ENCODE results near the gene MRPL27.
"Not testable (repeated sequence)": the region's sequence is repeated elsewhere in the genome, so short reads cannot be mapped to it uniquely, and the experiment has no call there.

Gene MRPL27

DNA sequence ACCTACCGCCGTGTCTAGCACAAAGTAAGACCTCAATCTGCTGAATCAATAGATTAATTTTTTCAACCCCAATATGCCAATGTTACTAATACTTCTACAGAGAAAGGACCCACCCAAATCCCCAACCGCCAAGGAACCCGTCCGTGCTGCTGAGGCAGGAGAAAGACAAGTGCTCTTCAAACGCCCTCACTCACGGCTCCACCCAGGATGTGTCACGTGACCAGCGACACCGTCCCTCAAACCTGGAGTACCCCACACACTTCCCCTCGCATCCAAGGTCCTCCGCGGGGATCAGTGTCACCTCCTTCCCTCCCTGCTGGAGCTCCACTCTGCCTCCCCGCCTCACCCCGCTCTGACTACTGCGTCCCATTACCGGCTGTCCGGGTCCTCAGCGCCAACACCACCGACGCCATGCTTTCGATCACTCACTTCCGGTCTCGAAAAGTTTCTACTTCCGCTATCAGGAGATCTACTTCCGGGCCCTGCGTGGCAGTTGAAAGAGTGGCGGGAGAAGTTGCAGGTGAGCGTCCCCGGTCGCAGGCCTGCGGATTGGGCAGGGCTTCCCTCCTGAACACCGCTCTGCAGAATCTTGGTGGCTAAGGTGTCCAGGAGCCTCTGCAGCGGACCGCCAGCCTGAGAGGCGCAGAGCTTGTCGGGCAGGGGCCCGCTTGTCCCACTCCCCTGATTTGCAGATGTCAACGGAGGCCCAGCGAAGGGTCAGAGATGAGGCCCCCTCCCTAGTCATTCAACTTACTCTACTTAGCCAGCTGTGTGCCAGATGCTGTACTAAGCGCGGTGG, at the start of gene MRPL27, which contains the start of gene EME1:
Gene MRPL27 (minus strand): TSS at position 427 of the 799 bp plus-strand sequence. CDS start 14 bp downstream, at position 413.
Gene EME1 (plus strand): TSS at position 472 of the 799 bp plus-strand sequence. CDS start 1,980 bp downstream, outside the sequence.
- peak; percentile 94 for DNase-seq (ENCODE audit: low spot score)

DNA sequence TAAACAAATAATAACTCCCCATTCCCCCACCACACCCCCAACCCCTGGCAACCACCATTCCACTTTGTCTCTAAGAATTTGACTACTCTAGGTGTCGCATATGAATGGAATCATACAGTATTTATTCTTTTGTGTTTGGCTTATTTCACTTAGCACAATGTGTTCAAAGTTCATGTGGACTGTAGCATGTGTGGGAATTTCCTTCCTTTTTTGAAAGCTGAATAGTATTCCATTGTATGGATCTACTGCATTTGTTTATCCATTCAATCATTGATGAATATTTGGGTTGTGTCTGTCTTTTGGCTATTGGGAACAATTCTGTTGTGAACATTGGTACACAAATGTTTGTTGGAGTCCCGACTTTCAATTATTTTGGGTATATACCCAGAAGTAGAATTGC, 49.8 kb upstream of the MRPL27 start:
- DNase-seq (ENCODE audit: low spot score), result no peak

DNA sequence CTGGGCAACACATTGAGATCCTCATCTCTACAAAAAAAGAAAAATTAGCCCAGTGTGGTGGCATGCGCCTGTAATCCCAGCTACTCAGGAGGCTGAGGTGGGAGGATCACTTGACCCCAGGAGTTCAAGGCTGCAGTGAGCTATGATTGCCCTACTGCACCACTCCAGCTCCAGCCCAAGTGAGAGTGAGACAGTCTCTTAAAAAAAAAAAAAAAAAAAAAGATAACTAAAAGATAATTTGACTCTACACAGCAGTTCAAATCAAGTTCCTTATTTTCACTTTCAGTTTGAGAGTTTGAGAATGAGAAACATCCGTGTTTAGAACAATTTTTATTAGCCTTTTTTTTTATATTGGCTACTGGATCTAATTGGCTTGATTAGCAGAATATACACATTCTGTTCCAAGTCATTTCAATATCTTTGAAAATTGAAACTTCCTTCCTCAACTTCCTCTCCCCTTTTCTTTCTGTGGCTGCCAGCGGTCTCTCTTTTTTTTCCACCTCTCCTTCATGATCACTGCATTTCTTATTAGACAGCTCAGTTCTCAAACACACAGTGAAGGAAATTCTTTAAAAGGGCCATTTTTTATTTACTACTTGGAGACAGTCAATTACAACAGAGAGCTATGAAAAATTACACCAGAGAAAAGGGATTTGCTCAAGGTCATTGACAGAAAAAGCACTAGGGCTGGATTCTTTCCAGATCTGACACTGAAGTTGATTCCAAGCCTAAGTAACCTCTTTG, 48.5 kb upstream of the MRPL27 start:
- no peak for DNase-seq (ENCODE audit: low spot score)

- DNase-seq (ENCODE audit: low spot score), result peak; percentile 33
These were observed 47.6 kb upstream of the MRPL27 start for GRCh38 chr17:50420419-50421112.

GRCh38 chr17:50419577-50419976, 46.6 kb upstream of the MRPL27 start:
- DNase-seq (ENCODE audit: low spot score), result not testable (repeated sequence)

DNA sequence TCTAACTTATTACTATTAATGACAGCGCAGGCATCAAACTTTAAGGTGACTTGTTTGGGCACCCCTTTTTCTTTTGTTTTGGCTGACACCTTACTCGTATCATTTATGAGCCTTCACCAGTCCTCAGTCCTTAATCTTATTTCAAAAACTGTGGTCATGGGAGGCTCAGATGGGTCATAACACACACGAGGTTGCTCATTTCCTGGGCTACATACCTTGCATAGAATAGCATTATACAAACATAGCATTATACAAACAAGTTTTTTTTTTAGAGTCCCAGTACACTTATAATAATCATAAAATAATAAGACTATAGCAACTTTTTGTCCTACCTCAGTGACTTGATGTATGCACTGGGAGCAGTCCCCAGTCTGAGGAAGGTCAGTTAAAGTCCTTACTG, 41.8 kb upstream of the MRPL27 start:
- no peak for DNase-seq (ENCODE audit: low spot score)

DNA sequence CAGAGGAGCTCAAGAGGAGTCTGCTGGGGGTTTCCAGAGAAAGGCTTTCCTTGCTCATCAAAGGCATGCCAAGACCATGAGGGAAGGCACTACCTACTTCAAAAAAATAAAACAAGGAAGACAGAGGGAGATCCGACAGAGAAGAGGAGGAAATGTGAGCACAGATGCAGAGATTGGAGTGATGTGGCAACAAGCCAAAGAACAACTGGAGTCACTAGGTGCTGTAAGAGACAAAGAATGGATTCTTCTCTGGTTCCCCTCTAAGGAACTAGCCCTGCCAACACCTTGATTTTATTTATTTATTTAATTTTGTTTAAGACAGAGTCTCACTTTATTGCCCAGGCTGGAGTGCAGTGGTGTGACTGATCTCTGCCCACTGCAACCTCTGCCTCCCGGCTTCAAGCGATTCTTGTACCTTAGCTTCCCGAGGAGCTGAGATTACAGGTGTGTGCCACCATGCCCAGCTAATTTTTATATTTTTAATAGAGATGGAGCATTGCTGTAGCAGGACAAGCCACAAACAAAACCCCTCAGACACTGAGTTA, 39.3 kb upstream of the MRPL27 start:
- DNase-seq (ENCODE audit: low spot score), result no peak

- no peak for DNase-seq (ENCODE audit: low spot score)
These were observed 34.9 kb upstream of the MRPL27 start for GRCh38 chr17:50407921-50408320.

DNA sequence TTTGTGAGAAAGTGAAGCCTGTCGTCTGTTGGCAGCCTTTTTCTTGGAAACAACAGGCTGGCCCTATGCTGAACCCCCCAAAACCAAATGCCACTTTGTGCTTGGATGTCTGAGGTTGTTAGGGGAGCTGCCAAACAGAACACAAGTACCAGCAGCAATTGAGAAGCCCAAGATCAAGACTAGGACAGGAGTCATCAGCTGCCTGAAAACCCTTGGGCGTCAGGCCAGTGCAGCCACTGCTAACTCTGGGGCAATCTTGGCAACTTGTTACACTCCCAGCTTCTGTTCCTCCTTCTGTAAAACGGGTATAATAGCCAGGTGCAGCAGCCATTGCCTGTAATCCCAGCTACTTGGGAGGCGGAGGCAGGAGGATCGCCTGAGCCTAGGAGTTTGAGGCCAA, 33.6 kb upstream of the MRPL27 start:
- DNase-seq (ENCODE audit: low spot score), result no peak

DNA sequence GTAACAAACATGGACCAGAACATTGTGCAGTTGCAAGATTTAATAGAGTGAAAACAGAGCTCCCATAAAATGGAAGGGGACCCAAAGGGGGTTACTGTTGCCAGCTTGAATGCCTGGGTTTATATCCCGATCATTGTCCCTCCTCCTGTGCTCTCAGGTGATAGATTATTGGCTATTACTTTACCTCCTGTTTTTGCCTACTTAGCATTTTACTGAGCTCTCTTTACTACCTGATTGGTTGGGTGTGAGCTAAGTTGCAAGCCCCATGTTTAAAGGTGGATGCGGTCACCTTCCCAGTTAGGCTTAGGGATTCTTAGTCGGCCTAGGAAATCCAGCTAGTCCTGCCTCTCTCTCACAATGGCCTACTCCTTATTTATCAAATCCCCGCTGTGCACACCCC, 32.4 kb upstream of the MRPL27 start:
- not testable (repeated sequence) for DNase-seq (ENCODE audit: low spot score)

- DNase-seq (ENCODE audit: low spot score), result not testable (repeated sequence)
These were observed 26.6 kb upstream of the MRPL27 start for GRCh38 chr17:50399591-50399990.

GRCh38 chr17:50398672-50399071, 25.7 kb upstream of the MRPL27 start:
- DNase-seq (ENCODE audit: low spot score), result not testable (repeated sequence)

DNA sequence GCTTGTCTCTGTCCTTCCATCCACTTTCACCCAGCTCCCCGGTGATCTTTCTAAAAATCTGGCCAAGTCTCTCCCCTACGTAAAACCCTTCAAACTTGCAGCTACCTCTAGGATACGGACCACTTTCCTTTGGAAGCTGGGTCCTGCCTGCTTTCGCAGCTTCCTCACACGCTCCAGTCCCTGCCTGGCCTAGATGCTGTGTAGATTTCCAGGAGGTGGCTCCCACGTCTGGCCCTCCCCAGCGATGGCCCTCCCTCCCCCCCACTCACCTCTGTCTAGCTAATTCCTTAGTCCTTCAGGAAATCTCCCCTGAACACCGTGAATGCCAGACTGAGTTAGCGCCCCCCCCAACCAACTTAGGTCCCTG, 24.9 kb upstream of the MRPL27 start:
- peak; percentile 6 for DNase-seq (ENCODE audit: low spot score)

DNA sequence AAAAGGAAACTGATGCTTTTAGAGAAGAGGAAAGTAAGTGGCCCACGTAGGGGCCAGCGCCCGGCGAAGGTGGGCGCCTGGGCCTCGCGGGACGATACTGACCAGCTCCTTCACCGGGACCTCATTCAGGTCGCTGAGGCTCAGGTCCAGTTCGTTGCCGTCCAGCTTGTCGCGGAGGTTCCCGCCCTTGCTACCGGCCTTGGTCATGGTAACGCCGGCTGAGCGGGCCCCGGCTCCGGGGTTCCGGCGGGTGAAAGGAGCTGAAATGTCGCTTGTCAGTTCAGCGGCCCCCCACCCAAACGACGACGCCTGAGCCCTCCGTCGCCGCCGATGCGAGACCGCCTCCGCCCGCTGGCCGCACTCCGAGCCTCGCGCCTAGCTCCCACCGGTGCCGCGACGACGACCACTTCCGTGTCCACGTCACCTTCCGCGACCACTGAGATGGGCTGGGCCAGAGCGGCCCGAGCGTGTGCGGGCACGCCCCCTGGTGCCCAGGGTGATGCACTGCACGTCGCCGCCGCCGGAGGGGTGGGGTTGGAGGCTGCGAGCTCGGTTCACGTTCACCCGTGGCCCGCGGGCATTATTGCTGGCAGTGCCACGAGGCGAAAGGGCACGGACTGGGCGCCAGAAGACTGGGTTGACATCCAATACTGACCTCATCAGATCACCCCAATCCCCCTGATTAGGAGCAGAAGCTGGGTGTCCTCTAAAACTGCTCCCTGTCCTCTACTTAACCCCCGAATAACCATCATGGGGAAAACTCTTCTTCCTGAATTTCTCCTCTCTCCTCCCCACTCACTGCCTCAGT, 24.3 kb upstream of the MRPL27 start, which contains the start of gene LRRC59:
Gene LRRC59 (minus strand): TSS at position 413 of the 808 bp plus-strand sequence. CDS start 206 bp downstream, at position 207.
- peak; percentile 96 for DNase-seq (ENCODE audit: low spot score)

- DNase-seq (ENCODE audit: low spot score), result peak; percentile 77
These were observed 23.5 kb upstream of the MRPL27 start for GRCh38 chr17:50396261-50397110.

- peak; percentile 5 for DNase-seq (ENCODE audit: low spot score)
These were observed 21.7 kb upstream of the MRPL27 start for GRCh38 chr17:50394711-50395110.

DNA sequence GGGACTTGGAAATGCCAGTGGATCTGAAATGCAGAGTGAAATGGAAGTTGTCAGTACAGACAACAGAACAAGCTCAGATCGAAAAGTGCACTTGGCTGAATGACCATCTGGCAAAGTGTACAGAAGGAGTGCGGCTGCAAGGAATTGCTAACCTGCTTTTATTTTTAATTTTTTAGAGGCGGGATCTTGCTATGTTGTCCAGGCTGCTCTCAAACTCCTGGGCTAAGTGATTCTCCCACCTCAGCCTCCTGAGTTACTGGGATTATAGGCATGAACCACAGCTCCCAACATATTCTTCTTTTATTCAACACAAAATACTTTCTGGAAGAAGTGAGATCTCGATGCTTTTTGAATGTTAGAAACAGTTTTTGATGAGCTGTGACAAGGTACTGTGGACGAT, 20.7 kb upstream of the MRPL27 start:
- peak; percentile 0 for DNase-seq (ENCODE audit: low spot score)

GRCh38 chr17:50392621-50393020, 19.6 kb upstream of the MRPL27 start:
- DNase-seq (ENCODE audit: low spot score), result peak; percentile 0

GRCh38 chr17:50389534-50389933, 16.6 kb upstream of the MRPL27 start:
- no peak for DNase-seq (ENCODE audit: low spot score)

- DNase-seq (ENCODE audit: low spot score), result no peak
These were observed 15.7 kb upstream of the MRPL27 start for GRCh38 chr17:50388728-50389127.

Measured in GM03348 (cell line).